Esophagus squamous epithelium (tissue), 4 donors: ENCODE measurements around the gene TOMM70.

Experiments
- CTCF ChIP-seq, 6 experiments: fragments of 450-650 bp in 4 of 6; fragments of 200-600 bp in 2 of 6; sonication (generic) in 2 of 6; IDR thresholded peaks; one replicate each; pipeline ENCODE4 v1.5.1; 2016 to 2019; ENCODE audit warnings: antibody characterized with exemption in 6 of 6, mild to moderate bottlenecking in 4 of 6, moderate library complexity in 4 of 6
- POLR2A ChIP-seq, 4 donors: fragments of 450-650 bp; IDR thresholded peaks; one replicate each; pipeline ENCODE4 v1.6.1; 2017; ENCODE audit warnings: antibody characterized with exemption in 4 of 4, mild to moderate bottlenecking in 4 of 4, moderate library complexity in 3 of 4

GRCh38 chr3:100436951-100437350 is 36.1 kb upstream of the TOMM70 start:
- TF ChIP-seq CTCF (IDR thresholded peaks at IDR 0.05) (no peak), POLR2A (IDR thresholded peaks at IDR 0.05) (no peak)
